GM12873 (cell line): ENCODE measurements around the gene AIF1L.

Experiments
- CTCF ChIP-seq: IDR thresholded peaks from 2 replicates; pipeline ENCODE4 v1.5.1; 2012; ENCODE audit warnings: low read depth, mild to moderate bottlenecking, moderate library complexity, low read length, control low read depth; ENCODE audit not compliant: insufficient read depth; ENCODE audit errors: missing control alignments

Gene AIF1L

GRCh38 chr9:131120620-131121228 lies 24.4 kb downstream of the AIF1L start:
- no peak for TF ChIP-seq CTCF

- no peak for TF ChIP-seq CTCF
Measured at GRCh38 chr9:131121346-131121745, 25.0 kb downstream of the AIF1L start.

GRCh38 chr9:131122158-131122557 lies 25.8 kb downstream of the AIF1L start:
- no peak for TF ChIP-seq CTCF

- no peak for TF ChIP-seq CTCF
Measured at GRCh38 chr9:131125038-131125287, 28.6 kb downstream of the AIF1L start.

DNA sequence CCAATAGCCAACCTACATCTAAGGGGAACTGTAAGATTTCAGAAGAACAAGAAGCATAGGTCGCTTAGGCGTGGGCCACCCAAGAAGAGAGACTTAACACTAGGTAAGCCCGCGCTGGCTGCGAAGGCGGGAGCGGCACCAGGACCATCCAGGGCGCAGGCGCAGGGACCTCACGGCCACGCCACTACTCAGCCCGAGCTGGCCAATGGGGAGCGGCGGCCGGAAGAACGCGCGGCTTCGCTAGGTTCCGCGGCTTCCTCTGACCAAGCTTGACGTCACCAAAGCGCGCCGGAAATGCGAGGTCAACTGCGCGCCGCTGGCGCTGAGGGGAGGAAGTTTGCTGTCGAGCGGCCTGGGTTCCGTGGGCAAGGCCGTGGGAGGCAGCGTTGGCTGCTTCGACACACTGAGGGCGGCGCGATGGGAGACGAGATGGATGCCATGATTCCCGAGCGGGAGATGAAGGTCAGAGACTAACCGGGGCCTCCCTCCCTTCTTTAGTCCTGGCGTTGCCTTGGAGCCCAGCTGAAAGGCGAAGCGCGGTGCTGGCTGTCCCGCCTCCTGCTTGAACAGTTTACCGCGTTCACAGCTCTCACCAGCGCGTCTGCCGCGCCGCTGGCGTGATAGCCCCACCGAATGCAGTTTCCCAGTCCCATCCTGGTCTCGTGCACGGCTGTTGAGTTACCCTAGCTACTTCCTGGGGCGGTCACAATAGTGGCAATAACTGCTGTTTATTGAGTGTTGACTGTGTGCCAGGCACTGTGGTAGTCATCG lies 29.1 kb downstream of the AIF1L start, which contains the start of gene NUP214:
NUP214 (plus strand) TSS at position 299 of the 771 bp plus-strand sequence; CDS start at position 418, 119 bp downstream.
- TF ChIP-seq CTCF: no peak

DNA sequence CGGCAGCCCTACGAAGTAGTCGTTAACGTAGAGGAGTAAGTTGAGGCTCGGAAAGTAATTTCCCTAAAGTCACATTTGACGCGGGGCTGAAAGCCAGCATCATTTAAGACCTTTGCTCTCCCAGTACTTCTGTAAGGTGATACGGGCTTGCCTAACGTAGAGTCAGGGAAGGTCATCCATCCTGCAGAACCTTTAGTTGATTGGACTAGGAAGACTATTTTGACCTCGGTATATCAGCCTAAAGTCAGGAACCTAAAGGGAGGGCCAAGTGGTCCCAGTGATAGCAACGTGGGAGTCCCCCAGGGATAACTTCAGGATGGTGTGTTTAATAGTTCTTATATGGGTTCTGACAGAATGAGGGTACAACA lies 29.7 kb downstream of the AIF1L start:
- TF ChIP-seq CTCF: no peak

DNA sequence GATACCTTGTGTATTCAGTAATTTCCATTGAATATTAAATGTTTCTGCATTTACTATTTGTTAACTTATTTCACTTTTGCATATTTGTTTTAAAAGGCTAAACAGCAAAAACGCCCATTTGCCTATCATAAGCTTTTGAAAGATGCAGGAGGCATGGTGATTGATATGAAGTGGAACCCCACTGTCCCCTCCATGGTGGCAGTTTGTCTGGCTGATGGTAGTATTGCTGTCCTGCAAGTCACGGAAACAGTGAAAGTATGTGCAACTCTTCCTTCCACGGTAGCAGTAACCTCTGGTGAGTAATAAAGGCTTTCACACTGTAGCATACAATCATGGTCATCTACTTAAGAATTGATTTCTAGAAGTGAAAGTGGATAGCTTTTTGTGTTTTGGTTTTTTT lies 32.9 kb downstream of the AIF1L start:
- TF ChIP-seq CTCF: no peak
